HCT116 (cell line): ENCODE results near the gene CACNA1A.

ENCODE experiments used
- ATF3 ChIP-seq: IDR thresholded peaks from 2 replicates; pipeline ENCODE4 v1.6.1; 2012
- CBX3 ChIP-seq: IDR thresholded peaks from 2 replicates; pipeline ENCODE4 v1.6.1; 2012; ENCODE audit warnings: low read depth
- CTCF ChIP-seq, 3 experiments: fragments of 200-600 bp in 1 of 3; sonication (generic) in 1 of 3; IDR thresholded peaks in 2 of 3; conservative IDR thresholded peaks in 1 of 3; 2 replicates each; pipeline ENCODE4 v1.5.1; 2012 to 2017; ENCODE audit warnings: low read depth in 2 of 3, low read length in 2 of 3, antibody characterized with exemption in 1 of 3, borderline replicate concordance in 1 of 3, control low read depth in 1 of 3, mild to moderate bottlenecking in 1 of 3, mixed read lengths in 1 of 3, mixed run types in 1 of 3, moderate library complexity in 1 of 3; ENCODE audit not compliant: insufficient read depth in 1 of 3
- EZH2phosphoT487 ChIP-seq: fragments of 200-600 bp; IDR thresholded peaks from 2 replicates; pipeline ENCODE4 v1.6.1; 2018; ENCODE audit warnings: antibody characterized with exemption, borderline replicate concordance
- FOSL1 ChIP-seq: IDR thresholded peaks from 2 replicates; pipeline ENCODE4 v1.6.1; 2012; ENCODE audit warnings: low read depth
- POLR2A ChIP-seq: IDR thresholded peaks from 2 replicates; pipeline ENCODE4 v1.7.0; 2011; ENCODE audit warnings: borderline replicate concordance; ENCODE audit not compliant: insufficient read depth, insufficient read length; ENCODE audit errors: extremely low read depth
- POLR2AphosphoS5 ChIP-seq: IDR thresholded peaks from 2 replicates; pipeline ENCODE4 v1.6.1; 2011; ENCODE audit warnings: mild to moderate bottlenecking, low read depth, low read length, moderate library complexity
- YY1 ChIP-seq: IDR thresholded peaks from 2 replicates; pipeline ENCODE4 v1.6.1; 2011; ENCODE audit warnings: low read length, low read depth, moderate library complexity, mild to moderate bottlenecking; ENCODE audit not compliant: insufficient replicate concordance; ENCODE audit errors: extremely low read depth
- ZNF274 ChIP-seq: fragments of 200-500 bp; sonication (Bioruptor generic); IDR thresholded peaks from 2 replicates; pipeline ENCODE4 v1.6.1; 2014; ENCODE audit warnings: mild to moderate bottlenecking, low read depth, low read length, inconsistent platforms

GRCh38 chr19:13210941-13211340 is 295.3 kb downstream of the CACNA1A start:
- TF ChIP-seq ATF3: no peak
- TF ChIP-seq CTCF (IDR thresholded peaks at IDR 0.05 in 2 of 3, conservative IDR thresholded peaks at IDR 0.05 in 1 of 3; ENCODE audit: borderline replicate concordance in 1 of 3, insufficient read depth in 1 of 3, low read depth in 2 of 3, low read length in 2 of 3): no peak
- no peak for TF ChIP-seq POLR2AphosphoS5
- no peak for TF ChIP-seq CBX3
- no peak for TF ChIP-seq ZNF274
- no peak for TF ChIP-seq POLR2A
- no peak for TF ChIP-seq YY1
- TF ChIP-seq FOSL1: no peak
- no peak for TF ChIP-seq EZH2phosphoT487
